GM12878 (cell line): ENCODE measurements around the gene PPP3CA.

Source experiments
- CBFB ChIP-seq: IDR thresholded peaks from 2 replicates; pipeline ENCODE4 v1.6.1; 2016; ENCODE audit warnings: antibody characterized with exemption, low read depth
- CREB1 ChIP-seq: IDR thresholded peaks from 2 replicates; pipeline ENCODE4 v1.6.1; 2012; ENCODE audit warnings: low read depth, mild to moderate bottlenecking, inconsistent platforms
- EP300 ChIP-seq, 2 experiments: fragments of 150-350 bp in 1 of 2; IDR thresholded peaks; 2 replicates each; pipeline ENCODE4 v1.6.1; 2011 to 2012; ENCODE audit warnings: low read depth in 2 of 2, low read length in 2 of 2, borderline replicate concordance in 1 of 2, improper control_type of control experiment in 1 of 2, inconsistent platforms in 1 of 2; ENCODE audit not compliant: control insufficient read depth in 1 of 2
- ETV6 ChIP-seq, 2 experiments: fragments of 450-650 bp in 1 of 2; IDR thresholded peaks in 1 of 2; conservative IDR thresholded peaks in 1 of 2; 2 replicates each; pipeline ENCODE4 v1.6.1; 2014; ENCODE audit warnings: antibody characterized with exemption in 1 of 2, borderline replicate concordance in 1 of 2, low read depth in 1 of 2, mild to moderate bottlenecking in 1 of 2, moderate library complexity in 1 of 2
- HDGF ChIP-seq: fragments of 450-650 bp; IDR thresholded peaks from 2 replicates; pipeline ENCODE4 v1.6.1; 2016; ENCODE audit warnings: antibody characterized with exemption
- POLR2AphosphoS5 ChIP-seq: IDR thresholded peaks from 2 replicates; pipeline ENCODE4 v1.6.1; 2011; ENCODE audit warnings: mild to moderate bottlenecking, low read length, inconsistent platforms
- TAF1 ChIP-seq: IDR thresholded peaks from 2 replicates; pipeline ENCODE4 v1.6.1; 2011; ENCODE audit warnings: mild to moderate bottlenecking, low read depth, low read length, borderline replicate concordance
- TF ChIP-seq, protein P1 (sequence below), 3 experiments: IDR thresholded peaks in 2 of 3; conservative IDR thresholded peaks in 1 of 3; 2 replicates each; pipeline ENCODE4 v1.5.1; 2011; ENCODE audit warnings: low read depth in 3 of 3, low read length in 3 of 3, mild to moderate bottlenecking in 3 of 3, control low read depth in 2 of 3, moderate library complexity in 2 of 3, inconsistent platforms in 1 of 3, mixed read lengths in 1 of 3; ENCODE audit not compliant: control insufficient read depth in 2 of 3, insufficient read depth in 1 of 3; ENCODE audit errors: extremely low read depth in 1 of 3
- TF ChIP-seq, protein P2 (sequence below): fragments of 450-650 bp; IDR thresholded peaks from 2 replicates; pipeline ENCODE4 v1.6.1; 2016; ENCODE audit warnings: mild to moderate bottlenecking, moderate library complexity, borderline replicate concordance

DNA sequence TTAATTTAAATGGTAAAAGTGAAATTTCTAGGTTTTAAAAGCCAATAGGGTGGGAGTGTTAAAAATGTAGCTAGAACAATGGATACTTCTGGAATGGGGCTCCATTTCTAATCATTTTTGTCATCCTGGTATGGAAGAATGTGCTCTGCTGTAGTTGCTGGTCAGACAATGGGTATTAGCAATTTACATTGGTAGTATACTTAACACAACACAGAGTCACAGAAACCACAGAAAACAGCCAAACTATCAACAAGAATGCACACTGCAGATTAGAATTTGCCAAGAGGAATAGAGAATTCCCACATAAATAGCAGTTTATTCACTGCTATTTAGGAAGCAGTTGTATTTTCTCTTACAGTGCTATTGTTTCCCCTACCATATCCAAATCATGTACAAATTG, 319.6 kb downstream of the PPP3CA start:
- TF ChIP-seq HDGF (no peak), POLR2AphosphoS5 (no peak), ETV6 (conservative IDR thresholded peaks at IDR 0.05 in 1 of 2, IDR thresholded peaks at IDR 0.05 in 1 of 2; ENCODE audit: borderline replicate concordance in 1 of 2, low read depth in 1 of 2) (no peak), CBFB (no peak), EP300 (IDR thresholded peaks at IDR 0.05; ENCODE audit: borderline replicate concordance in 1 of 2, control insufficient read depth in 1 of 2, low read depth in 2 of 2, low read length in 2 of 2) (no peak), TAF1 (no peak), CREB1 (no peak)
- TF ChIP-seq, protein P1, sequence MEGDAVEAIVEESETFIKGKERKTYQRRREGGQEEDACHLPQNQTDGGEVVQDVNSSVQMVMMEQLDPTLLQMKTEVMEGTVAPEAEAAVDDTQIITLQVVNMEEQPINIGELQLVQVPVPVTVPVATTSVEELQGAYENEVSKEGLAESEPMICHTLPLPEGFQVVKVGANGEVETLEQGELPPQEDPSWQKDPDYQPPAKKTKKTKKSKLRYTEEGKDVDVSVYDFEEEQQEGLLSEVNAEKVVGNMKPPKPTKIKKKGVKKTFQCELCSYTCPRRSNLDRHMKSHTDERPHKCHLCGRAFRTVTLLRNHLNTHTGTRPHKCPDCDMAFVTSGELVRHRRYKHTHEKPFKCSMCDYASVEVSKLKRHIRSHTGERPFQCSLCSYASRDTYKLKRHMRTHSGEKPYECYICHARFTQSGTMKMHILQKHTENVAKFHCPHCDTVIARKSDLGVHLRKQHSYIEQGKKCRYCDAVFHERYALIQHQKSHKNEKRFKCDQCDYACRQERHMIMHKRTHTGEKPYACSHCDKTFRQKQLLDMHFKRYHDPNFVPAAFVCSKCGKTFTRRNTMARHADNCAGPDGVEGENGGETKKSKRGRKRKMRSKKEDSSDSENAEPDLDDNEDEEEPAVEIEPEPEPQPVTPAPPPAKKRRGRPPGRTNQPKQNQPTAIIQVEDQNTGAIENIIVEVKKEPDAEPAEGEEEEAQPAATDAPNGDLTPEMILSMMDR (IDR thresholded peaks at IDR 0.05 in 2 of 3, conservative IDR thresholded peaks at IDR 0.05 in 1 of 3; ENCODE audit: control insufficient read depth in 2 of 3, extremely low read depth in 1 of 3, insufficient read depth in 1 of 3, low read depth in 3 of 3, low read length in 3 of 3), result no peak
- TF ChIP-seq, protein P2, sequence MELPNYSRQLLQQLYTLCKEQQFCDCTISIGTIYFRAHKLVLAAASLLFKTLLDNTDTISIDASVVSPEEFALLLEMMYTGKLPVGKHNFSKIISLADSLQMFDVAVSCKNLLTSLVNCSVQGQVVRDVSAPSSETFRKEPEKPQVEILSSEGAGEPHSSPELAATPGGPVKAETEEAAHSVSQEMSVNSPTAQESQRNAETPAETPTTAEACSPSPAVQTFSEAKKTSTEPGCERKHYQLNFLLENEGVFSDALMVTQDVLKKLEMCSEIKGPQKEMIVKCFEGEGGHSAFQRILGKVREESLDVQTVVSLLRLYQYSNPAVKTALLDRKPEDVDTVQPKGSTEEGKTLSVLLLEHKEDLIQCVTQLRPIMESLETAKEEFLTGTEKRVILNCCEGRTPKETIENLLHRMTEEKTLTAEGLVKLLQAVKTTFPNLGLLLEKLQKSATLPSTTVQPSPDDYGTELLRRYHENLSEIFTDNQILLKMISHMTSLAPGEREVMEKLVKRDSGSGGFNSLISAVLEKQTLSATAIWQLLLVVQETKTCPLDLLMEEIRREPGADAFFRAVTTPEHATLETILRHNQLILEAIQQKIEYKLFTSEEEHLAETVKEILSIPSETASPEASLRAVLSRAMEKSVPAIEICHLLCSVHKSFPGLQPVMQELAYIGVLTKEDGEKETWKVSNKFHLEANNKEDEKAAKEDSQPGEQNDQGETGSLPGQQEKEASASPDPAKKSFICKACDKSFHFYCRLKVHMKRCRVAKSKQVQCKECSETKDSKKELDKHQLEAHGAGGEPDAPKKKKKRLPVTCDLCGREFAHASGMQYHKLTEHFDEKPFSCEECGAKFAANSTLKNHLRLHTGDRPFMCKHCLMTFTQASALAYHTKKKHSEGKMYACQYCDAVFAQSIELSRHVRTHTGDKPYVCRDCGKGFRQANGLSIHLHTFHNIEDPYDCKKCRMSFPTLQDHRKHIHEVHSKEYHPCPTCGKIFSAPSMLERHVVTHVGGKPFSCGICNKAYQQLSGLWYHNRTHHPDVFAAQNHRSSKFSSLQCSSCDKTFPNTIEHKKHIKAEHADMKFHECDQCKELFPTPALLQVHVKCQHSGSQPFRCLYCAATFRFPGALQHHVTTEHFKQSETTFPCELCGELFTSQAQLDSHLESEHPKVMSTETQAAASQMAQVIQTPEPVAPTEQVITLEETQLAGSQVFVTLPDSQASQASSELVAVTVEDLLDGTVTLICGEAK, result no peak
